ENCODE data around the gene LRMDA. TPM values are rescaled to one million over a fixed set of nuclear protein-coding genes. Genes with fewer than 3 reads are reported as not detected.

Gene LRMDA
- total and polyA plus RNA-seq, 2 of the 13 experiments (the other 11 are each of a cell fraction or from before 2014, with no cell fraction given), result 13.4 to 22.0 TPM

- TF ChIP-seq ARID4A (CRISPR knock-in tag; IDR thresholded peaks at IDR 0.05; ENCODE audit: borderline replicate concordance) (no peak), ZNF512B (CRISPR knock-in tag; IDR thresholded peaks at IDR 0.05; ENCODE audit: borderline replicate concordance) (no peak), KLF15 (CRISPR knock-in tag; IDR thresholded peaks at IDR 0.05; ENCODE audit: borderline replicate concordance) (no peak), CEBPZ (IDR thresholded peaks at IDR 0.05; ENCODE audit: low read length) (no peak), TAF1 (CRISPR knock-in tag; IDR thresholded peaks at IDR 0.05) (no peak), TBX3 (IDR thresholded peaks at IDR 0.05; ENCODE audit: borderline replicate concordance) (no peak), SRSF1 (optimal IDR thresholded peaks at IDR 0.05; ENCODE audit: low read depth, low read length) (no peak), PATZ1 (CRISPR knock-in tag; IDR thresholded peaks at IDR 0.05) (peak; percentile 59; the same call in 1 of the 2 replicates), ZNF543 (CRISPR knock-in tag; IDR thresholded peaks at IDR 0.05) (no peak), REST (IDR thresholded peaks at IDR 0.05; ENCODE audit: borderline replicate concordance in 1 of 2, low read depth in 1 of 2, low read length in 2 of 2) (no peak), HHEX (CRISPR knock-in tag; IDR thresholded peaks at IDR 0.05) (no peak), POLR2AphosphoS5 (IDR thresholded peaks at IDR 0.05; ENCODE audit: low read depth, low read length) (peak; percentile 26; the same call in 1 of the 2 replicates)
Observed at GRCh38 chr10:76150876-76151288, 719.5 kb downstream of the LRMDA start (continued).

All from HepG2 (cell line).